ENCODE data around the gene GRM4.

Gene GRM4

DNA sequence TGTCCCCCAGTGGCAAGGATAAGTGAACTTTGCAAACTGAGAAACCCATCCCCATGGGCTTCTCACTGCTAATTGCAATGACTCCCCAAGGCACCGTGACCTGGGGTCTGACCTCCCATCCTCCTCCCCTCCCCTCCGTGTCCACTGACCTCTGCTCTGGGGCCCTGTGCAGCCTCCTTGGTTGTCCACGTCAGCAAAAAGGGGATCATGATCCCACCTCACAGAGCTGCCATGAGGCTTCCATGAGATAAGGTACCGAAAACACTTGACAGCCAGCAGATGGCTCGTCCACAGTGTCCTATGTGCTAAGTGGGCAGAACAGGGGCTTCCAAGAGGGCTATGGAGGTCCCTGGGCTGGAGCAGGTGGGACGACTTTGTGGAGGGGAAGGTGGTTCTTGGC lies 104.5 kb downstream of the GRM4 start:
- H3K27ac ChIP-seq, result no peak overlapping the region
- no peak for DNase-seq (ENCODE audit: low spot score)
- TF ChIP-seq, protein P1, sequence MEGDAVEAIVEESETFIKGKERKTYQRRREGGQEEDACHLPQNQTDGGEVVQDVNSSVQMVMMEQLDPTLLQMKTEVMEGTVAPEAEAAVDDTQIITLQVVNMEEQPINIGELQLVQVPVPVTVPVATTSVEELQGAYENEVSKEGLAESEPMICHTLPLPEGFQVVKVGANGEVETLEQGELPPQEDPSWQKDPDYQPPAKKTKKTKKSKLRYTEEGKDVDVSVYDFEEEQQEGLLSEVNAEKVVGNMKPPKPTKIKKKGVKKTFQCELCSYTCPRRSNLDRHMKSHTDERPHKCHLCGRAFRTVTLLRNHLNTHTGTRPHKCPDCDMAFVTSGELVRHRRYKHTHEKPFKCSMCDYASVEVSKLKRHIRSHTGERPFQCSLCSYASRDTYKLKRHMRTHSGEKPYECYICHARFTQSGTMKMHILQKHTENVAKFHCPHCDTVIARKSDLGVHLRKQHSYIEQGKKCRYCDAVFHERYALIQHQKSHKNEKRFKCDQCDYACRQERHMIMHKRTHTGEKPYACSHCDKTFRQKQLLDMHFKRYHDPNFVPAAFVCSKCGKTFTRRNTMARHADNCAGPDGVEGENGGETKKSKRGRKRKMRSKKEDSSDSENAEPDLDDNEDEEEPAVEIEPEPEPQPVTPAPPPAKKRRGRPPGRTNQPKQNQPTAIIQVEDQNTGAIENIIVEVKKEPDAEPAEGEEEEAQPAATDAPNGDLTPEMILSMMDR (IDR thresholded peaks at IDR 0.05), result no peak
- no peak overlapping the region for H3K4me3 ChIP-seq

DNA sequence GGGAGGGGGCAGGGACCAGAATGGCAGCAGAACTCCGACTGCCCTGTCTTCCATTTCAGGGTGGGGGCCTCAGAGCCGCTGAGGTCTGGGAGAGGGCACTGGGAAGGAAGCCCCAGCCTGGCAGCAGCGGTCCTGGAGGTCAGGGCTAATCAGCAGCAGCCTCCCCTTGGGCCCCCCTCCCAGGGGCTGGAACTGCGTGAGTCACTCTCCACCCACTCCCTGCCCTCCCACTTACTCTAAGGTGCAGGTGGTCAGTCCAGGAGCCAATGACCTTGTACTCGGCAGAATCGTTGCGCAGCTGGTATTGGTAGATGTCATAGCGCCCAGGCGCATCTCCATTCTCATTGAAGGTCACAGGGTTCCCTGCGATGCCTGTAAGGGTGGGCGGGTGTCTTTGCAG lies 105.9 kb downstream of the GRM4 start:
- TF ChIP-seq, protein P1 (IDR thresholded peaks at IDR 0.05), result no peak
- H3K27ac ChIP-seq, result no peak overlapping the region
- no peak overlapping the region for H3K4me3 ChIP-seq
- no peak for DNase-seq (ENCODE audit: low spot score)

DNA sequence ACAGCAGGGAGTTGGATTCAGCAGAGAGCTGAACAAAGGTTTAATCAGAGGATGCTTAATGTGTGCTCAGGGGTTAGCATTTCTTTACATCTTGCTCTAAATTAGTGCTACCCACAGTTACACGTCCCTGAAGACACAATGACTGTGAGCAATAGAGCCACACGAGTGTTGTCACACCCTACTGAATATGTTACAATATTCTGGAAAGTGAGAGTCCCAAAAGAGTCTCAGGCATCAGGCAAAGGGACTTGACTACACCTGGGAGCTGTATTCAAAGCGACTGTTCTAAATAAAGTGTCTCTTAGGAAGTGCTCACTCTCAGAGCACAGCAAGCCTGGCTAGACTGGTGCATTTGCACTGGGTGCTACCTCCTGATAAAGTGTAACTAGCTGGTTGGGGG lies 108.7 kb downstream of the GRM4 start:
- TF ChIP-seq, protein P1 (IDR thresholded peaks at IDR 0.05), result no peak
- Histone ChIP-seq H3K4me3 (no peak overlapping the region), H3K27ac (no peak overlapping the region)
- no peak for DNase-seq (ENCODE audit: low spot score)

DNA sequence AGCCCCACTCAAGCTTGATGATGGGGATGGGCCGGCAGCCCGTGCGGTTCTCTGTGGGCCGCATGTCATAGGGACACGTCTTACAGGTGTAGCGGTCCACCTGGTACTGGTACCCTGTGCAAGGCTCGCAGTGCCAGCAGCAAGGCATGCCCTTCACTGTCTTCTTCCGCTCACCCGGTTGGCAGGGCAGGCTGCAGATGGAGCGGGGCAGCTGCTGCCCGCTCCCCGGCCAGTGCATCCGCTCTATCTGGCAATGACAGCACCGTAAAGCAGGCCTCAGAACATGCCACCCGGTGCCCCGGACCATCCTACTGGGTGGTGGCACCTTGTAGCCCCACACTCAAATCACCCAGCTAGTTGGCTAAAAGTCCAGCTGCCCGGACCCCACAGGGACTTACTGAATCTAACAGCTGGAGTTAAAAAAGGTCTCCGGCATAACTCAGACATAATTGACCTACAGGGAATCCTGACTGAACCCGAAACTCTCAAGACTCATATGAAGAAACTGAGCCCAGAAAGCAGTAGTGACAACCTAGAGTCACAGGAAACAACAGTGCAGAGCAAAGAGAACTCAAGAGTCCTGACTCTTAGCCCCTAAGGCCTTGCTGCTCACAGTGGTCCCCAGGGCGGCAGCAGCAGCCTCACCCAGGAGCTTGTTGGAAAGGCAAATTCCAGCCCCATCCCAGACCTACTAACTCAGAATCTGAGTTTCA lies 109.4 kb downstream of the GRM4 start:
- no peak overlapping the region for H3K4me3 ChIP-seq
- DNase-seq (ENCODE audit: low spot score), result no peak
- no peak overlapping the region for H3K27ac ChIP-seq
- TF ChIP-seq, protein P1 (IDR thresholded peaks at IDR 0.05), result no peak

DNA sequence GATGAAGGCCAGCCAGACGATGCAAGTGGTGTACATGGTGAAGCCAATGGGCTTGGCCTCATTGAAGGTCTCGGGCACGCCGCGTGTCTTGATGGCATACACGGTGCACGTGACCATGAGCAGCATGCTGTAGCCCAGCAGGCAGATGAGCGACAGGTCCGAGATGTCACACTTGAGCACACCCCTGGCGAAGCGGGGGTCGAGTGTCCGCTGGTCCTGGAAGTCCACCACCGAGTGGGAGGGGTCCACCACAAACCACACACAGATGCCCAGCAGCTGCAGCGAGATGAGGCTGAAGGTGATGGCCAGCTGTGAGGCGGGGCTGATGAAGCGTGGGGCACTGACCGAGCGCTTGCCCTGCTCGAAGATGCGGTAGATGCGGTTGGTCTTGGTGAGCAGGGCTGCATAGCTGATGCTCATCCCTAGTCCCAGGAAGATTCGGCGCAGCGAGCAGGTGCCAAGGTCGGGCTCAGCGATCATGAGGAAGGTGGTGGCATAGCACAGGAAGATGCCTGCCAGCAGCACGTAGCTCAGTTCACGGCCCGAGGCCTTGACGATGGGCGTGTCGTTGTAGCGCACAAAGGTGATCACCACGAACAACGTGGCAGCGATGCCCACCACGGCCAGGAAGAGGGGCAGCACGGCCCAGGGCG lies 110.1 kb downstream of the GRM4 start:
- TF ChIP-seq, protein P1 (IDR thresholded peaks at IDR 0.05), result no peak
- no peak for DNase-seq (ENCODE audit: low spot score)
- no peak overlapping the region for H3K4me3 ChIP-seq
- no peak overlapping the region for H3K27ac ChIP-seq

DNA sequence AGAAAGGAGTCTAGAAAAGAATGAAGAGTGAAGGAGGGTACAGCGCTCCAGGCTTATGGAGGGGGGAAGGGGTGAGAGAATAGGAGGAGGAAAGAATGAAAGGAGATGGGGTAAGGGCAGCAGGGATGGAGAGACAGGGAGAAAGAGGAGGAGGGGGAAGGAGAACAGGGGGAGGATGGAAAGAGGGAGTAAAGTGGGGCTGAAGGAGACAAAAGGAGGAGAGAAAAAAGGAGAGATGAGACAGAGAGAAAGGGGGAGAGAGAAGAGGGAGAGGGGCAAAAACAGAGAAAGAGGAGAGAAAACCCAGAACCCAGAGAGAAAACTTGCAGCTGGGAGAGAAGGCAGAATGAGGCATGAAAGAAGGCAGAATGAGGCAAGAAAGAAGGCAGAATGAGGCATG lies 110.7 kb downstream of the GRM4 start:
- Histone ChIP-seq H3K4me3 (no peak overlapping the region), H3K27ac (no peak overlapping the region)
- DNase-seq (ENCODE audit: low spot score), result no peak
- TF ChIP-seq, protein P1 (IDR thresholded peaks at IDR 0.05), result no peak

DNA sequence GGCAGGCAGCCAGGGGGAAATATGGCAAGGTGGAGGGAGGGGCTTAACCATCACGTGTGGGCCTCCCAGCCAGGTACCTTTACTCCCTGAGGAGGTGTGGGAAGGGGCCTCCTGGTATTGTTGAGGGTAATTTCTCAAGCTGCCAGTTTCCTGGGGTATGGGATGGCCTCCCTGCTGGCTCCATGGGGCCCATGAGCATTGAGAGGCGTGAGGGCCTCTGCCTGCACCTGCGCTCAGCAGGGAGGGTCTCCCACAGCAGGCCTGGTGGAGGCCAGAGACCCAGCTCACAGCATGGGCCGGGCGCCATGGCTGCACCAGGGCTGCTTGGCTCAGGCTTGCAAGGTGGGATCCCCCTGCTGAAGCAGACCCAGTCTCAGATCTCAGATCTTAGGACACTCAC lies 113.0 kb downstream of the GRM4 start:
- H3K4me3 ChIP-seq, result no peak overlapping the region
- TF ChIP-seq, protein P1 (IDR thresholded peaks at IDR 0.05), result no peak
- H3K27ac ChIP-seq, result no peak overlapping the region
- no peak for DNase-seq (ENCODE audit: low spot score)

Measured in coronary artery (tissue), 2 donors.